CD14-positive monocyte (primary cell): Measurements from ENCODE around the gene RALGAPA2. TPM values are rescaled to one million over a fixed set of nuclear protein-coding genes. Genes with fewer than 3 reads are reported as not detected.

ENCODE experiments used
- DNase-seq, 3 donors: peaks; one replicate each; pipeline ENCODE4 v3.0.0-alpha.2; 2011 to 2022
- H2AFZ ChIP-seq: 2 replicates; pipeline ENCODE4 v1.6.0; 2012; ENCODE audit warnings: mild to moderate bottlenecking, low read depth, low read length, inconsistent platforms; ENCODE audit not compliant: insufficient read depth, poor library complexity, severe bottlenecking
- H3K27ac ChIP-seq, 2 donors: 1 replicate in 1 of 2; 2 replicates in 1 of 2; pipeline ENCODE4 v1.5.1; 2012 to 2013; ENCODE audit warnings: low read length in 2 of 2, control low read depth in 1 of 2, inconsistent platforms in 1 of 2, low read depth in 1 of 2, mild to moderate bottlenecking in 1 of 2
- H3K27me3 ChIP-seq, 2 donors: one replicate each; pipeline versions ENCODE4 v1.6.0 to v1.6.1; 2011 to 2013; ENCODE audit warnings: low read length in 2 of 2; ENCODE audit not compliant: control insufficient read depth in 2 of 2, insufficient read depth in 2 of 2
- H3K36me3 ChIP-seq, 2 donors: replicated peaks in 1 of 2; 1 replicate in 1 of 2; 2 replicates in 1 of 2; pipeline versions ENCODE4 v1.5.1 to v1.6.1; 2012 to 2013; ENCODE audit warnings: low read length in 2 of 2, control low read depth in 1 of 2, inconsistent platforms in 1 of 2, mild to moderate bottlenecking in 1 of 2; ENCODE audit not compliant: insufficient read depth in 2 of 2, control insufficient read depth in 1 of 2
- H3K4me1 ChIP-seq, 2 donors: 1 replicate in 1 of 2; 2 replicates in 1 of 2; pipeline versions ENCODE4 v1.5.1 to v1.6.1; 2012 to 2013; ENCODE audit warnings: low read length in 2 of 2, control low read depth in 1 of 2, inconsistent platforms in 1 of 2, mild to moderate bottlenecking in 1 of 2, moderate library complexity in 1 of 2; ENCODE audit not compliant: insufficient read depth in 2 of 2, control insufficient read depth in 1 of 2
- H3K4me2 ChIP-seq: replicated peaks from 2 replicates; pipeline ENCODE3; 2012; ENCODE audit warnings: low read length, moderate library complexity, mild to moderate bottlenecking; ENCODE audit not compliant: poor library complexity, severe bottlenecking; ENCODE audit errors: extremely low read depth
- H3K4me3 ChIP-seq, 3 experiments: fragments of 200-600 bp in 1 of 3; sonication (generic) in 1 of 3; replicated peaks in 1 of 3; 1 replicate in 2 of 3; 2 replicates in 1 of 3; pipeline ENCODE4 v1.5.1; 2011 to 2013; ENCODE audit warnings: low read length in 3 of 3, mild to moderate bottlenecking in 3 of 3, control low read depth in 2 of 3, low read depth in 2 of 3, inconsistent platforms in 1 of 3, moderate library complexity in 1 of 3
- H3K79me2 ChIP-seq: 2 replicates; pipeline ENCODE4 v1.6.0; 2012; ENCODE audit warnings: mild to moderate bottlenecking, control low read depth, inconsistent platforms, low read length, moderate library complexity; ENCODE audit not compliant: insufficient read depth
- H3K9ac ChIP-seq: 2 replicates; pipeline ENCODE4 v1.6.0; 2017; ENCODE audit warnings: low read length, mild to moderate bottlenecking; ENCODE audit not compliant: insufficient read depth, poor library complexity, severe bottlenecking
- H3K9me3 ChIP-seq, 2 donors: replicated peaks in 1 of 2; 1 replicate in 1 of 2; 2 replicates in 1 of 2; pipeline versions ENCODE4 v1.5.1 to v1.6.1; 2012 to 2013; ENCODE audit warnings: low read length in 2 of 2, control low read depth in 1 of 2; ENCODE audit not compliant: control insufficient read depth in 1 of 2, insufficient read depth in 1 of 2
- H4K20me1 ChIP-seq: 2 replicates; pipeline ENCODE4 v1.6.0; 2012; ENCODE audit warnings: mild to moderate bottlenecking, low read length, control low read depth, moderate library complexity; ENCODE audit not compliant: insufficient read depth
- H3K27ac Mint-ChIP-seq, 7 donors: one replicate each; pipeline ENCODE4 v1.8.0; 2020; ENCODE audit warnings: mild to moderate bottlenecking in 7 of 7, mixed read lengths in 7 of 7, moderate library complexity in 6 of 7, inconsistent platforms in 2 of 7
- H3K27me3 Mint-ChIP-seq, 3 donors: one replicate each; pipeline ENCODE4 v1.8.0; 2021 to 2022; ENCODE audit warnings: low read depth in 3 of 3, mild to moderate bottlenecking in 3 of 3, mixed read lengths in 3 of 3, moderate library complexity in 3 of 3, inconsistent platforms in 1 of 3
- H3K36me3 Mint-ChIP-seq, 2 donors: one replicate each; pipeline ENCODE4 v1.8.0; 2020; ENCODE audit warnings: mixed read lengths in 2 of 2, inconsistent platforms in 1 of 2, mild to moderate bottlenecking in 1 of 2
- H3K4me1 Mint-ChIP-seq: one replicate; pipeline ENCODE4 v1.8.0; 2020; ENCODE audit warnings: mild to moderate bottlenecking, mixed read lengths
- H3K4me3 Mint-ChIP-seq, 2 donors: one replicate each; pipeline ENCODE4 v1.8.0; 2020; ENCODE audit warnings: mild to moderate bottlenecking in 2 of 2, mixed read lengths in 2 of 2, moderate library complexity in 1 of 2
- H3K9me3 Mint-ChIP-seq, 7 donors: one replicate each; pipeline ENCODE4 v1.8.0; 2020 to 2022; ENCODE audit warnings: mixed read lengths in 7 of 7, mild to moderate bottlenecking in 6 of 7, moderate library complexity in 6 of 7, inconsistent platforms in 2 of 7
- CTCF ChIP-seq: fragments of 200-600 bp; IDR thresholded peaks from one replicate; pipeline ENCODE4 v1.8.0; 2022; ENCODE audit warnings: antibody characterized with exemption, mild to moderate bottlenecking
- WGBS: methylation state at CpG from one replicate; pipeline ENCODE4 v1.1.5; 2013; ENCODE audit warnings: missing lambda C conversion rate; ENCODE audit not compliant: insufficient coverage; 5-methylcytosine and 5-hydroxymethylcytosine counted together
- intact Hi-C, 2 donors: fragments of 100-400 bp; cut with micrococcal nuclease; formaldehyde crosslinking; loops; one replicate each; pipeline versions ENCODE4 v1.15.0 to v1.15.1; 2023
- polyA plus RNA-seq, 3 donors: library from polyadenylated mRNA; depleted of rRNA in 1 of 3; unstranded in 2 of 3; stranded (reverse) in 1 of 3; fragments of 300-500 nt in 2 of 3; fragments of >200 nt in 1 of 3; fragmentation: Illumina TruSeq in 2 of 3; gene quantifications; 1 replicate in 2 of 3; 2 replicates in 1 of 3; pipeline ENCODE4 v1.2.3, GENCODE V29; 2012 to 2021

Gene RALGAPA2
- polyA plus RNA-seq, 3 donors = 6.2 to 13.0 (median 8.9) TPM

- no peak for DNase-seq
- Mint-ChIP-seq H3K4me1 (peaks cover 5% of the 10 kb centered on the region), H3K27me3 (peaks cover 0 to 1% (median 0%) of the 10 kb centered on the region in 3 donors), H3K36me3 (peaks cover 70 to 74% of the 10 kb centered on the region in 2 donors), H3K9me3 (no peaks in the 10 kb centered on the region), H3K27ac (peak overlapping the region in 2 of 7 donors; percentile 21 to 23), H3K4me3 (no peak overlapping the region)
- peaks cover 72 to 84% of the 10 kb centered on the region in 2 donors for H3K36me3 ChIP-seq
- no peak overlapping the region for H3K9ac ChIP-seq
- H3K4me1 ChIP-seq = no peaks in the 10 kb centered on the region
- no peaks in the 10 kb centered on the region for H3K27me3 ChIP-seq
- intact Hi-C loops = no loop called here
- no peaks in the 10 kb centered on the region for H3K9me3 ChIP-seq
- H3K4me3 ChIP-seq = no peak overlapping the region
- WGBS = 35% methylated on average over 3 of the region's 7 CpGs
- no peaks in the 10 kb centered on the region for H4K20me1 ChIP-seq
- no peak overlapping the region for H3K27ac ChIP-seq
- H2AFZ ChIP-seq = no peak overlapping the region
- H3K4me2 ChIP-seq = no peak overlapping the region
- no peak for TF ChIP-seq CTCF
- H3K79me2 ChIP-seq = no peaks in the 10 kb centered on the region
Measured at GRCh38 chr20:20637998-20638725, 74.3 kb downstream of the RALGAPA2 start.

- H3K4me1 ChIP-seq = no peaks in the 10 kb centered on the region
- H3K4me3 ChIP-seq = no peak overlapping the region
- intact Hi-C loops = no loop called here
- no peak for TF ChIP-seq CTCF
- H4K20me1 ChIP-seq = no peaks in the 10 kb centered on the region
- H3K27ac ChIP-seq = no peak overlapping the region
- no peaks in the 10 kb centered on the region for H3K27me3 ChIP-seq
- H3K9me3 ChIP-seq = no peaks in the 10 kb centered on the region
- Mint-ChIP-seq H3K27ac (no peak overlapping the region), H3K4me3 (no peak overlapping the region), H3K9me3 (no peaks in the 10 kb centered on the region), H3K4me1 (peaks cover 5% of the 10 kb centered on the region), H3K27me3 (peaks cover 0 to 1% (median 0%) of the 10 kb centered on the region in 3 donors), H3K36me3 (peaks cover 78 to 88% of the 10 kb centered on the region in 2 donors)
- H3K79me2 ChIP-seq = no peaks in the 10 kb centered on the region
- H3K36me3 ChIP-seq = peaks cover 78 to 99% of the 10 kb centered on the region in 2 donors
- no peak overlapping the region for H3K9ac ChIP-seq
- 93% methylated on average over 2 of the region's 2 CpGs for WGBS
- no peak overlapping the region for H2AFZ ChIP-seq
- no peak overlapping the region for H3K4me2 ChIP-seq
- DNase-seq = no peak
Measured at GRCh38 chr20:20635006-20635405, 77.4 kb downstream of the RALGAPA2 start.
